GM12873 (cell line): ENCODE data around the gene MEPCE.

Source experiments
- TF ChIP-seq, protein P1 (sequence below): IDR thresholded peaks from 2 replicates; pipeline ENCODE4 v1.5.1; 2012; ENCODE audit warnings: low read depth, mild to moderate bottlenecking, moderate library complexity, low read length, control low read depth; ENCODE audit not compliant: insufficient read depth; ENCODE audit errors: missing control alignments

MEPCE gene

DNA sequence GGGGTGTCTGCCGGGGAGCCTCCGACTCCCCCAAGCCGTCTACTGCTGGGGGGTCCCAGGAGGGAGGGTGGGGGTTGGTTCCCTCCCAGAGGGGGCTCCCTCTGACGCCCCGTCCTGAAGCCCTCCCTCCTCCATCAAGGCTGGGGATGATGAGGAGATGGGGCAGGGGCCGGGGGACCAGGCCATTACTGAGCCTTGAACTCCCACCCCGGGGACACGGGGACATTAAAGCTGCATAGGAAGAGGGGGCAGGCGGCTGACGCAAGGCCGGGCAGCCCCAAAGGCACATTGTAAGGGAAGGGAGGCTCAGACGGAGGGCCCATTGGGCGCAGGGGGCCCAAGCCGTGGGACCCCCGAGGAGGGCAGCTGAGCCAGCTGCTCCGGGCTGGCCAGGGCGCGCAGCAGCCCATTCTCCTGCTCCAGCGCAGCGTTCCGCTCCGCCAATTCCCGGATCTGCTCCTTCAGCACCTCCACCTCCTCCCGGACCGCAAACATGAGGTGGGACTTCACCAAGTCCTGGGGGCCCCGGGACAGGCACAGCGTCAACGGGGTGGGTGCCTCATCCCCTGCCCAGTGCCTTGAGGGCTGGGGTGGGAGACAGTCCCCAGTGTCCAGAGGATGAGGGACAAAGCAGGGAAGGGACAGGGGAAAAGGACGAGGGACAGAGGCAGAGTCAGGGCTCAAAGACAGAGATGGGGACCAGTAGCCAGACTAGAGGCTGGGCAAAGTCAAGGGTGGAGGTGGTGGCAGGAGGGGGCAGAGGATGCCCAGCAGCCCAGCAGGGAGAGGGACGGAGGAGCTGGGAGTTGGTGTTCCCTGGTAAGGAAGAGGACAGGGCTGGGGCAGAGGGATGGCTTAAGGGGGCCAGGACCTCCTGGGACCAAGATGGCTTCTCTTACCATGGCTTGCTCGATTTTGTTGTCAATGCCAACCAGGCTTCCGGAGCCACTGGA is 37.3 kb downstream of the MEPCE start:
- TF ChIP-seq, protein P1, sequence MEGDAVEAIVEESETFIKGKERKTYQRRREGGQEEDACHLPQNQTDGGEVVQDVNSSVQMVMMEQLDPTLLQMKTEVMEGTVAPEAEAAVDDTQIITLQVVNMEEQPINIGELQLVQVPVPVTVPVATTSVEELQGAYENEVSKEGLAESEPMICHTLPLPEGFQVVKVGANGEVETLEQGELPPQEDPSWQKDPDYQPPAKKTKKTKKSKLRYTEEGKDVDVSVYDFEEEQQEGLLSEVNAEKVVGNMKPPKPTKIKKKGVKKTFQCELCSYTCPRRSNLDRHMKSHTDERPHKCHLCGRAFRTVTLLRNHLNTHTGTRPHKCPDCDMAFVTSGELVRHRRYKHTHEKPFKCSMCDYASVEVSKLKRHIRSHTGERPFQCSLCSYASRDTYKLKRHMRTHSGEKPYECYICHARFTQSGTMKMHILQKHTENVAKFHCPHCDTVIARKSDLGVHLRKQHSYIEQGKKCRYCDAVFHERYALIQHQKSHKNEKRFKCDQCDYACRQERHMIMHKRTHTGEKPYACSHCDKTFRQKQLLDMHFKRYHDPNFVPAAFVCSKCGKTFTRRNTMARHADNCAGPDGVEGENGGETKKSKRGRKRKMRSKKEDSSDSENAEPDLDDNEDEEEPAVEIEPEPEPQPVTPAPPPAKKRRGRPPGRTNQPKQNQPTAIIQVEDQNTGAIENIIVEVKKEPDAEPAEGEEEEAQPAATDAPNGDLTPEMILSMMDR = no peak

DNA sequence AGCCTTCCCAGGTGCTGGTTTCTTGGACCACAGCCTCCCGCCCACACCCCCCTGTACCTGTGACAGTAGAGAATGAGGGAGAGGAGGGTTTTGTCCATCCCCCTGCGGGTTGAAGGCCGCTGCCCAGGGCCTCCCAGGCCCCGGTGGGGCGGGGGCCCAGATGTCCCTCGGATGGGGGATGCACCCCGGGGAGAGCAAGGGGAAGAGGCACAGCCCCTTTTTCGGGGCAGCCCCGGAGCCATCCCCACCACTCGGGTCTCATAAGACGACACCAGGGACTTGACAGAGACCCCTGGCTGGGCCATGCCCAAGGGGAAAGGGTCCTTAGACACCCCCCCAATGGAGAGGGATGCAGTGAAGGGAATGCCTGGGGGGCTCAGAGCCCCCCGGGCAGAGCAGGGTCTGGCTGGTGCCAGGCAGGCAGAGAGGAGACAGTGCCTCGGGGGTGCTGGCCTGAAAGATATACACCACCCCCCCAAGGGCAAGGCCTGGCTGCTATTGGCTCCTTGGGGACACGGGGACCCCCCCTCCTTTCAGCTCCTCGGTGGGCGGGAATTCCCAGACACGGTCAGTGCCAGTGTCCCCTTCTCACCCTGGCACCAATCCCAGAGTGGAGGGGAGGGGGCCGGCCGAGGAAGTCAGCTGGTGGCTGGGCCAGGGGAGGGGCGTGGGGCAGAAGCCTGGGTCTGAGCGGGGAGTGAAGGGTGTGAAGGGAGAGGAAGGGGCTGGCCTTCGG is 38.2 kb downstream of the MEPCE start:
- TF ChIP-seq, protein P1 = no peak

DNA sequence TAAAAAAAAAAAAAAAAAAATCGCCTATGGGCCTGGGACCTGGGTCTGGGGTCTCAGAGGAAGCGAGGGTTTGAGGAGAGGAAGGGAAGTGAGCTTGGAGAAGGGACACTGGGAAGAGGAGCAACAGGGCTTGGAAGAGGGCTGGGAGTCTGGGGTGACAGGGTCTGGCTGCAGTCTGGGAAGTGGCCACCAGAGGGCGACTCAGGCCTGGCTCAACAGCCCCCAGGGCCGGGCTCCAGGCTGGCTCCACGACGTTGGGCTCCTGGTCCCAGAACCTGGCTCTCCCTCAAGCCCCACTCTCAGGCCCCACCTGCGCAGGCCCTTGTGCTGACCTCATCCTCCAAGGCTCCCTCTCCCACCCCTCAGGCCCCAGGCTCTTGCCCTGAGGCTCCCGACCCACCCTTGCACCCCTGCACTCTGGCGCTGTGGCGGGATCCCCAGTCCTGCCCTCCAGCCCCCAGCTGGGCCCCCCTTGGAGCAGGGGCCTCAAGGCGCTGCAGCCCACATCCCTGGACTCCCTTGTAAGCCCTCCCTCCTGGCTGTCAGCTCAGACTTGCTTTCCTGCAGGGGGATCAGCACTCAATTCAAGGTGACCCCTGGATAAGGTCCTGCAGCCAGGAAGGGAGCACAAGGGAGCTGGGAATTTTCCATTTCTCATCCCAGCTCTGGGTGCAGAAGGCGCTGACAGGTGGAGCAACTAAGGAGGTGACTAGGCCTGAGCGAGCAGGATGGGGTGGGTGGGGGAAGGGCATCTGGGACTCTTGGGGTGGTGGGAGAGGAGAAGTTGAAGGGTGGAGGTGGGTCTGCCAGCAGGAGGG is 39.8 kb downstream of the MEPCE start:
- TF ChIP-seq, protein P1 = peak; percentile 100

DNA sequence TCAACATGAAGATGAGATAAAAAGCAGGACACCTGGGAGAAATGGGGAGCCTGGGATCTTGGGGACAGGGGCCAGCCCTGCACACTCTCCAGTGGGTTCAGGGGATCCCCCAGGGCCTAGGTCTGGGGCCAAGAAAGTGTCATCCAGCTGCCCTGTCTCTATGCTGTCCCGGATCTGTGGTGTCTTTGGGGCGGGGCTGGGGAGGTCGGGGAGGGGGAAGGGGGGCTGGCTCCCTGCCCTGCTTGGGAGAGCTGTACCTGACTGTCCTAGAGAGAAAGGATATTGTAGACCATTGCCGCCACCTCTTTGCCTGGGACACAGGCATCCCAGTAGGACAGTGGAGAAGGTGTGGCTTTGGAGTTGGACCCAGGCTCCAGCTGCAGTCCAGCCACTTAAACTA is 41.4 kb downstream of the MEPCE start:
- TF ChIP-seq, protein P1 = no peak

DNA sequence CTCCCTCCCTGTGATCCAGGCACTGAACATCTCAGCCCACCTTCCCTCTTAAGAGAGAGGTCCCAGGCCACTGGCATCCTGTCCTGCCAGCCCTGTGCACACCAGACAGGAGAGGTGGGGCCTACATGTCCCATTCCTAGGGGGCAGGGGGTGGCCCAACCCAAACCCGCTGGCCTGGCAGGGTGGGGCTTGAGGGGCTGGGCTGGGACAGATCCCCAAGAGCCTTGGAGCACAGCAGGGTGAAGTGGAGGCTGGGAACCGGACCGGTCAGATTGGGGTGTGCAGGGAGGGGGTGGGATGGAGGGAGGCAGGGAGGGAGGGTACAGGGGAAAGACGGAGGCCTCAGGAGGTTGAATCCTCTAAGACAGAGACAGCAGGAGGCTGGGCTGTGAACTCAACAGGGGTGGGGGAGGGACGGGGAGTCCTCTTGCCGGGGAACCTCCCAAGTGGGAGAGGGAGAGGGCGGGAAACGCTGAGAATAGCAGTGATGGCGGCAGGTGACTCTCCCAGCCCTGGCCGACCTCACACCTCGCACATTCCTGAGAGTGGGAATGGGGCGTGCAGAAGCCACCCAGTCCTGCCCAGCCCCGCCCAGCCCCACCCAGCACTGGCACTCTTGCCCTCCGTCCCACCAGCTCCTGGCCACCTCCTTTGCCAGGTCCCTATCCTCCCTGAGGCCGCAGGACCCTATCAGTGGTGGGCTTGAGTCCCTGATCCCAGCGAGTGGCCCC is 42.7 kb downstream of the MEPCE start:
- TF ChIP-seq, protein P1 = no peak

DNA sequence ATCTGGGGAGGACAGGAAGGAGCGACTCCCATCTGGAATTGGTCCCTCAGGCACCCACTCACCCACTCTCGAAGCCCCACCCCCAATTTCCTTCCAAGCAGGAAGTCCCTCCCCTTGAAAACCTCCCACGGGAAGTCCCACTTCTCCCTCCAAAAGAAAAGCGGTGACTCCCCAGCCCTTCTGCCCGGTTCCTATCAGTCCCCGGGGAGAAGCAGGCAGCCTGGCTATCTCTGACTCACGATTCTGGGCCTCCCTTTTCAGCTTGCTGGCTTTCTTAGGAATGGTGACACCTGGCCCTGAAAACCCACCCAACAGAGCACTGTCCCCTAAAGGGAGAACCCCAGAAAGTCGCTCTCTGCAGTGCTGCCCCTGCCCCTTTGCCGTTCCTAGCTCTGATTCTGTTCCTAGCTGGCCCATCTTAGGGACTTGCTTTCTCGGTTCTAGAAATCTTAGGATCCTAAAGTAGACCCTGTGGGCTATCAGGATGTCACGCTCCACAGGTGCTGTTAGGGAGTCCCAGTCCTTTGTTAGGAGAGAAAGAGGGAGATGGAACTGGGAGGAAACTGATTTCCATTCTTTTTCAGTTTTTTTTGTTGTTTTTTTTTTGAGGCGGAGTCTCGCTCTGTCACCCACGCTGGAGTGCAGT is 43.3 kb downstream of the MEPCE start:
- TF ChIP-seq, protein P1 = no peak
